Stimulated activated CD4-positive, alpha-beta T cell treated with anti-CD3 and anti-CD28 coated beads, Interleukin-4, amount 100 ng/mL, for 4 hours (primary cell): Measurements from ENCODE around the gene SNRK.
A peak's percentile ranks its signal among the peaks of the same experiment; 100 is the strongest.

ENCODE experiments used
- DNase-seq, 2 experiments: peaks; one replicate each; pipeline ENCODE4 v3.0.0-alpha.2; 2020

Gene SNRK

DNA sequence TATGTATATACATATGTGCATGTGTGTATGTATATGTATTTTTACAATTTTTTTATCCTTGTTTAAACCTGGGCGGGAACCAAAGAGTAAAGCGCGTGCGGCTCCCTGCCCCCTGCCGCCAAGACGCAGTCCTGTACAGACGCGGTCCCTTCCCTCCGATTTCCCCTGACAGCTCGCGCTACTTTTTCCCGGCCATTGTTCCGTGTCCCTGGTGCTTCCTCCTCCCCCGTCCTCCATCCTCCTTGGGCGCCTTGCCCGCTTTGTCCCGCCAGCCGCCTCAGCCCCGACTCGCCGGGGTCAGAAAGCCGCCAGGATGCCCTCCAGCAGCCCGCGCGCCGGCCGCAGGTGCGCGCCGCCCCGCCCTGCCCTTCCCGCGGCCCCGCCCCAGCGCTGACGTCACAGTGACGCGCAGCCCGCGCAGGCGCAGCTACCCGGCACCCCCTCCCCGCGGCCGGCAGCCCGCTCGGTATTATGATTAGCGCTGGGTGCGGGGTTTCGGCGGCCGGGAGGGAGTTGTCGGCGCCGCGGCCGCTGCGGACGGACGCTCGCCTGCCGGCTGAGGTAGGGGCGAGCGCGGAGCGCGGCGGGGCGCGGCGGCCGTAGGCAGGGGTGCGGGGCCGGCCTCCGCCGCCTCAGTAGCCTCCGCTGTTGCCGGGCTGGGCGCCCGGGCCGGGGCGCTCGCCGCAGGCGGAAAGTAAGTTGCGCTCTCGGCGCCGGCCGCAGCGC lies at the start of gene SNRK:
Gene SNRK (plus strand): TSS at position 426 of the 726 bp plus-strand sequence. CDS start 16,664 bp downstream, outside the sequence.
- peak; percentile 83 to 97 for DNase-seq

- DNase-seq = no peak
These were observed 47.5 kb upstream of the SNRK start for GRCh38 chr3:43238801-43239200.

DNA sequence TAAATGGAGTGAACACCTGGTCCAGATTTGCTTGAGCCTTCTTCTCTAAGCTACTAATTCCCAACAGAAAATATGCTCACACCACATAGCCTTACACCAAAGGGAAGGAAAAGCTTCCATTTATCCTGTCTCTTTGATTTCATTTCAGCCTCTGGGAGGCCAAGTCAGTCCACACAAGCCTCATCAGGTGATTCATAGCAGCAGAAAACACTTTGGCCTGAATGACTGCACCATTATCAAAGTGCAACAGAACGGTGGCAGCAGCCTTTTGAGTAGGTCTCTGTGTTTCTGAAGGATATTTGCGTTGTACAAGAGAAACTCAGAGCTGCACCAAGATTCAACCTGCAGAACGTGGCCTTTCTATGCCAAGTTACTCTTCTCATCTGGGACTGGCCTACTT lies 46.6 kb upstream of the SNRK start:
- no peak for DNase-seq

DNA sequence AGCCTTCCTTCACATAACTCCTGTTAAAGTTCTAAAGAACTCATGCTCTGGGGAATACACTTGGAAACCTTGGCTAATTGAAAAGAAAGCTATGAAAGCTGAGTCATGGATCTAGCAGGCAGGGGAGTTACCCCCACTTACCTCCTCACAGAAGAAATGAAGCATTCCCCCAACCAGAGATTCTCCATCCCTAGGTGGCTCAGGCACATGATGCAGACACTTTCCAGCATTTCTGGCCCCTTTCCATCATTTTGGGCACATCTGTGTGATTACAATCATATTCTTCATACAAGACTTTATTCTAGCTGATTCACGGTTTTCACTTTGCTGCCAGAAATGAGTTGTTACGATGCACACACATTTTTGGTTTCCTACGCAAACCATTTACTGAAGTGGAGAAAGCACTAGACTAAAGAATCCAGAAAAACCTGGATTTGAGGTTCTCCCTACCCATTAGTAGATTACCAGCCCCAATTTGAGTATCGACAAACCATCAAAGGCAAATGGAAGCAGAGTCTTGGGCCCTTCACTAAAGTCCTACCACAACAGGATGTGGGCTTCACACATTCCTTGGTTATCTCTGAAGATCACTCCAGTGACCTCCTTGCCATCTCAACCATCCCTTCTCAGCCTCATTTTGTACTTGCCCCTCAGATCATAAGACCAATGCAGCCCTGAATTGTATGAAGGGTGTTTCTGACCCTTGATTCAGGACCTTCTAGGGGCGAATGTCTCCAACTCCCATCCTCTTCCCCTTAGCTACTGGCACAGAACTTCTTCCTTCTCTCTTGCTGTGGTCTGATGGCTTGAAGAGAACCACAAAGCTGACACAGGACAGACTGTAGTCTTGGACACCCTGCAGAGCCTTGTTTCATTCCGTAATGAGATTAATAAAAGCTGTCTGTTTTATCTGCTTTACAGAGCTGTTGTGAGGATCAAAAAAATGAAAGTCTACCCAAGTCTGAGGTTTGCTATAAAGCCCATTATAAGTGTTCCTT lies 42.5 kb upstream of the SNRK start:
- DNase-seq = no peak

GRCh38 chr3:43244694-43245093 lies 41.6 kb upstream of the SNRK start:
- DNase-seq = no peak

- no peak for DNase-seq
These were observed 39.4 kb upstream of the SNRK start for GRCh38 chr3:43246976-43247375.

- no peak for DNase-seq
These were observed 38.7 kb upstream of the SNRK start for GRCh38 chr3:43247561-43248184.

DNA sequence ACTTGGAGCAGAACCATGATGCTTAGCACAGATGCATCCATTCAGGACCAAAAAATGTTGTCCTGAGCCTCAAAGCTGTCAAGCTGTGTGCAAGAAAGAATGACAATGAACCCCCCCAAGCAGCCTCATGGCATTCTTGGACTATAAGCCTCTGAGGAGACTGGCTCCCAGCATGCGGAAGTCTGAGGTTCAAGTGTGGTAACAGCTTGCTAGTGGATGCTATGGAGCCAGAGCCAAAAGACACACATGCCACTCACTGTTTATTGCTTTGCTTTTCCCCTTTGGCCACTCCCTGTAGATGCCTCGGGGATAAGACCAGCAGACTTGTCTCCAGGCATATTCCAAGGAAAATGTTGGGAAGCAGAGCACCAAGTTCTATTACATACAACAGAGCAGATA lies 38.2 kb upstream of the SNRK start:
- DNase-seq = no peak

DNA sequence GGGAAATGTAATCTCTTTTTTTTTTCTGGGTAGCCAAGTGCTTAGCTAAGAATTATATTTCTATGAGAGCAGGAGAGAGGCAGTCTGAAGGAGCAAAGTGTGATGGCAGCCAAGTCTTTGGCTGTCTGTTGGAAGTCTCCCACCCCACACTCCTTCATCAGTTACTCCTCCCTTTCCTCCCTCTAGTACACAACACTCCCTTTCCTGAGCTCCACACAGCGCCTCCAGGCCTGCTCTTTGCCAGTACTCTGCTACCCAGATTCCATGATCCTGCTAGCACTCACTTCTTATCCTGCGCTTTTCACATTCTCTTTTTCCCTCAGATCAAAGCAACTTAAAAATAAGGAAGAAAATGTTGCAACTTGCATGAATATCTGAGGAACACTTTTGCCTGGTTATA lies 37.4 kb upstream of the SNRK start:
- DNase-seq = no peak

DNA sequence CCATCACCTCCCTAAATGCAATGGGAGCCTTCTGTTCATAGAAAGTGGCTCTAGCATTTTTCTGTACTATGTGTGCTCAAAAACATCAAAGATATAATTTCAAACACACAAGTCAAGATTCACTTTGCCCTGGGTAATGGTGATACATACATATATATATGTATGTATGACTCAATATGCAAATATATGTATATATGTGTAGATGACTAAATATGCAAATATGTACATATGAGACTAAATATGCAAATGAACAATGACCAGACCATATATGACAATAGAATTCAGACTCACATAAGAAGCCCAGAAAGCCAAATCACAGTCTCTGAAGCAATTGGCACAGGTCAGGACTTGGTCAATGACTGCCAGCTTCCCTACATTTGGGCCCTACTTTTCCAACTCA lies 36.9 kb upstream of the SNRK start:
- no peak for DNase-seq

DNA sequence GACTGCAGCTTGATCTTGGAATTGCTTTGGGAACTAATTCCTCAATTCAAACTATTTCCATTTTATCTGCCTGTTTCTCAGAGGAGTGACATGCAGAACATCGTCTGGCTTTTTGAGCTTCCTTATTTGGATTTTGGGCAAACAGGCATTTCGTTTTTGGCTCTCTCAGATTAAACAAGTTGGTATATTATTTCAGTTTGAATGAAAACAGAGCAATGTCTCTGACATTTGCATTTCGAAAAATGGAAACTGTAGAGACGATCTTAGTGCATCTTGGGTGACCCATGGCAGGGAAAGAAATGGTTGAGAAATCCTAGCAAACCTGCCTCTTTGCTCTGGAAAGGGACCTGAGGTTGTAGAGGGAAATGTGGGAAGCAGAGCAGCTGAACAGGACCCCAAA lies 33.0 kb upstream of the SNRK start:
- DNase-seq = no peak

GRCh38 chr3:43254125-43254524 lies 32.2 kb upstream of the SNRK start:
- no peak for DNase-seq

GRCh38 chr3:43255662-43256061 lies 30.7 kb upstream of the SNRK start:
- no peak for DNase-seq

GRCh38 chr3:43256714-43257461 lies 29.5 kb upstream of the SNRK start:
- DNase-seq = no peak

GRCh38 chr3:43257850-43258249 lies 28.5 kb upstream of the SNRK start:
- DNase-seq = no peak

DNA sequence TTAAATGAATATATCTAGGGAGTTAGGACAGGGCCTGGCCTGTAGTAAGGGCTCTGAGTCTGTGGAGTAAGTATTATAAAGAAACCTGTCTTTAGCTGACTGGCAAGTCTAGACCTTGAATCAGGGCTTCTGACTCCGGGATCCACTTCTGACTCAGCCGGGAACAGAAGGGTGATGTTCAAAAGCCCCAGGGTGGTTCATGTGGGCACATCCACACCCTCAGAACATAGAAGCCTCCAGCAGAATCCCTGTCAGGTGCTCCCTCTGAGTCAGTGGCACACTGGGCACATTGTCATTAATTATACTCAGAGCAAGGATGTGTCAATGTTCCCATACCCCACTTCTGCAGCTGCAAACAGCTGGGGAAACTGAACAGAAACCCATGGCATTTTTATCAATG lies 26.7 kb upstream of the SNRK start:
- DNase-seq = no peak

GRCh38 chr3:43260412-43260811 lies 25.9 kb upstream of the SNRK start:
- DNase-seq = no peak

- no peak for DNase-seq
These were observed 24.1 kb upstream of the SNRK start for GRCh38 chr3:43262194-43262593.

- no peak for DNase-seq
These were observed 19.9 kb upstream of the SNRK start for GRCh38 chr3:43266451-43266850.

GRCh38 chr3:43266995-43267394 lies 19.3 kb upstream of the SNRK start:
- DNase-seq = no peak

GRCh38 chr3:43268636-43269035 lies 17.7 kb upstream of the SNRK start:
- no peak for DNase-seq

DNA sequence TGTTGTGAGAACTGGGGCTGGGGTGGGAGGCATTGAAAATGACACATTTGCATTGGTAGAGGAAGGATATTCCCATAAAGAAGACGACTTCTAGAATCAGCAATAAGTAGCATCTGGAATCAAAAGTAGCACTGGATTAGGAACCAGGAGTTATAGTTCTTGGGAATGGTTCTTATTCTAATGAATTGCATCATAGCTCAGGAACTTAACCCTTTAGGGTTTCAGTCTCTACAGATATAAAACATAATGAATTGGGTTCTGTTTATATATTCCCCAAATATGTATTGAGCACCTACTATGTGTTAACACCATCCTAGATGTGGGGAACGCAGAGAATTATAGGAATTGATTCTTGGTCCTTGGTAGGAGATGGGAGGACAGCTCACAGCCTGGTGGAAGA lies 16.3 kb upstream of the SNRK start:
- no peak for DNase-seq

GRCh38 chr3:43273416-43273815 lies 12.9 kb upstream of the SNRK start:
- no peak for DNase-seq
